Measurements from ENCODE around the gene MAD1L1.

The MAD1L1 gene

GRCh38 chr7:2086229-2086628 is 146.5 kb downstream of the MAD1L1 start:
- no peak for DNase-seq (ENCODE audit: low spot score)

- no peak for DNase-seq (ENCODE audit: low spot score)
These were observed 146.9 kb downstream of the MAD1L1 start for GRCh38 chr7:2085804-2086203.

GRCh38 chr7:2084781-2085505 is 147.8 kb downstream of the MAD1L1 start:
- no peak for DNase-seq (ENCODE audit: low spot score)

GRCh38 chr7:2084331-2084730 is 148.4 kb downstream of the MAD1L1 start:
- no peak for DNase-seq (ENCODE audit: low spot score)

GRCh38 chr7:2083362-2083761 is 149.4 kb downstream of the MAD1L1 start:
- no peak for DNase-seq (ENCODE audit: low spot score)

- DNase-seq (ENCODE audit: low spot score), result no peak
These were observed 150.4 kb downstream of the MAD1L1 start for GRCh38 chr7:2082139-2082998.

GRCh38 chr7:2081526-2082135 is 151.1 kb downstream of the MAD1L1 start:
- no peak for DNase-seq (ENCODE audit: low spot score)

GRCh38 chr7:2080477-2080876 is 152.3 kb downstream of the MAD1L1 start:
- no peak for DNase-seq (ENCODE audit: low spot score)

- no peak for DNase-seq (ENCODE audit: low spot score)
These were observed 152.7 kb downstream of the MAD1L1 start for GRCh38 chr7:2080060-2080387.

- DNase-seq (ENCODE audit: low spot score), result no peak
These were observed 153.2 kb downstream of the MAD1L1 start for GRCh38 chr7:2079332-2080059.

- no peak for DNase-seq (ENCODE audit: low spot score)
These were observed 153.8 kb downstream of the MAD1L1 start for GRCh38 chr7:2078899-2079298.

GRCh38 chr7:2076649-2077064 is 156.1 kb downstream of the MAD1L1 start:
- no peak for DNase-seq (ENCODE audit: low spot score)

GRCh38 chr7:2075811-2076210 is 156.9 kb downstream of the MAD1L1 start:
- DNase-seq (ENCODE audit: low spot score), result no peak

GRCh38 chr7:2074691-2075090 is 158.1 kb downstream of the MAD1L1 start:
- no peak for DNase-seq (ENCODE audit: low spot score)

GRCh38 chr7:2072798-2073197 is 159.9 kb downstream of the MAD1L1 start:
- no peak for DNase-seq (ENCODE audit: low spot score)

- DNase-seq (ENCODE audit: low spot score), result no peak
These were observed 160.7 kb downstream of the MAD1L1 start for GRCh38 chr7:2072042-2072441.

- DNase-seq (ENCODE audit: low spot score), result no peak
These were observed 161.5 kb downstream of the MAD1L1 start for GRCh38 chr7:2071133-2071832.

GRCh38 chr7:2070151-2070763 is 162.5 kb downstream of the MAD1L1 start:
- DNase-seq (ENCODE audit: low spot score), result no peak

GRCh38 chr7:2069472-2069860 is 163.3 kb downstream of the MAD1L1 start:
- DNase-seq (ENCODE audit: low spot score), result no peak

- no peak for DNase-seq (ENCODE audit: low spot score)
These were observed 163.9 kb downstream of the MAD1L1 start for GRCh38 chr7:2068693-2069471.
